ENCODE measurements around the gene POLN.

POLN gene

DNA sequence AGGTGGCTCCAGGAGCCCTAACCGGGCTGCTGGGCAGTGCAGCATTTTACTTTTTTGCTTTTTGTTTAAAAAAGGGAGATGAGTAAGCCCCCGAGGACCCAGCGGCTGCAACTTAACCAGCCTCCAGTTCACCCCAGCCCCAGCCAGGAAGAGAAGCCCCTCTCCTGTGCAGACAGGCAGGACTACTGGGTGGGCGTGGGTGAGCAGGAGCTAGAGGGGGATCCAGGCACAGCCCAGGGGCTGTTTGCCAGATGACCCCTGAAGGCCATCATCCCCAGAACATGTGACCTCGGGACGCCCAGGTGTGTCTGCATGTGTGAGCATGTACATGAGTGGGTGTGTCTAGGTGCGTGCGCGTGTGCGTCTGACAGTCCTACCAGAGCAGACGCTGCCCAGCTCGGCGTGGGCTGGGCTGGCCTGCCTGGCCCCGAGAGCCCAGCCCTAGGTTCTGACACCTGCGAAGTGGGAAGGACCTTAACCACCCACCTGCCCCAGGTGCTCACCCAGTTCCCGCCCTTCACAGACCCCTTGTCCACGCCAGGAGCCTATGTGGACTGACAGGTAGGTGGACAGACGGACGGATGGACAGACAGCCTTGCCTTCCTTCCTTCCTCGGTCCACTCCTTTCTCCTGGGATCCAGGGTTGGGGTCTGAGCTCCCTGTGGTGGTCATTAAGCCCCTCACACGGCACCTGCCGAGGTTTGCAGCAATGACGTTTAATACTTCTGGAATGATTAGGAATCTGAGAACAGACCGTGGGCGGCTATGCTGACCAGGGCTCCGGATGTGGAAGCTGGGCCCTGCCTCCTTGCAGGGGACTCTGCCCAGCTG is 7.8 kb upstream of the POLN start:
- H3K27ac ChIP-seq, result no peak overlapping the region
- no peak overlapping the region for H3K4me3 ChIP-seq
- no peak for TF ChIP-seq CTCF (IDR thresholded peaks at IDR 0.05)
- DNase-seq (ENCODE audit: low spot score), result no peak

DNA sequence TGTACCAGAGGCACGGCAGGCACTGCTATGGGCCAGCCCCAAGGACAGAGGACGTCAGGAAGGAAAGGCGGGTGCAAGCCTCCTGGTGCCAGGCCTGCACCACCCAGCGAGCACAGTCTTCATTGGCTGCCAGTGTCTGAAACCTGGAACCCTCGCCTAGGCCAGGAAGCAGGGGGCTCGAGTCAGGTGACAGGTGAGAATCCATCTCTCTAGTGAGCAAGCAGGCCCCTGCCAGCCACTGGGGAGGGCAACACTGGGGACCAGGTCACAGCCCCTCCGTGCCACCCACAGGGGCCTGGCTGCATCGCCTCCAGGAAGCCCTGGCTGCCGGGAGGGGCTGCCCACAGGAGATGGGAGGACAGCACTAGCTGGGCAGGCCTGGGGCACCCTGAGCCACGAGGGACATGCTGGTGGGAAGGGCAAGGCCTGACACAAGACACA is 6.9 kb upstream of the POLN start:
- Histone ChIP-seq H3K4me3 (no peak overlapping the region), H3K27ac (no peak overlapping the region)
- DNase-seq (ENCODE audit: low spot score), result no peak
- no peak for TF ChIP-seq CTCF (IDR thresholded peaks at IDR 0.05)

- no peak for TF ChIP-seq CTCF (IDR thresholded peaks at IDR 0.05)
- Histone ChIP-seq H3K27ac (no peak overlapping the region), H3K4me3 (no peak overlapping the region)
- DNase-seq (ENCODE audit: low spot score), result no peak
Measured at GRCh38 chr4:2248044-2248780, 6.3 kb upstream of the POLN start.

- no peak for TF ChIP-seq CTCF (IDR thresholded peaks at IDR 0.05)
- Histone ChIP-seq H3K27ac (no peak overlapping the region), H3K4me3 (no peak overlapping the region)
- no peak for DNase-seq (ENCODE audit: low spot score)
Measured at GRCh38 chr4:2247128-2248043, 5.5 kb upstream of the POLN start.

GRCh38 chr4:2246384-2247127 is 4.6 kb upstream of the POLN start:
- DNase-seq (ENCODE audit: low spot score), result no peak
- H3K4me3 ChIP-seq, result no peak overlapping the region
- H3K27ac ChIP-seq, result no peak overlapping the region
- no peak for TF ChIP-seq CTCF (IDR thresholded peaks at IDR 0.05)

GRCh38 chr4:2245787-2246275 is 3.9 kb upstream of the POLN start:
- peak overlapping the region in 1 of 2 donors; percentile 59 for H3K27ac ChIP-seq
- H3K4me3 ChIP-seq, result no peak overlapping the region
- TF ChIP-seq CTCF (IDR thresholded peaks at IDR 0.05), result no peak
- no peak for DNase-seq (ENCODE audit: low spot score)
